Panc1 (cell line): ENCODE data around the gene ARHGEF6. TPM values are rescaled to one million over a fixed set of nuclear protein-coding genes. Genes with fewer than 3 reads are reported as not detected.
A peak's percentile ranks its signal among the peaks of the same experiment; 100 is the strongest.

Source experiments
- ATAC-seq: fragments of 200-7000 bp; cut with Tn5 transposase; 2 replicates; pipeline ENCODE4 v1.9.1; 2020; ENCODE audit warnings: mild to moderate bottlenecking, moderate library complexity
- BruUV-seq: library from RNA; stranded (reverse); fragments of 400-500 nt; replicated peaks from 2 replicates; lab custom pipeline; 2021; lab: Mats Ljungman, UMichigan
- CTCF ChIA-PET: fragments of 300-600 bp; sonication (Branson Sonifier 250); formaldehyde crosslinking; loops from one replicate; lab custom pipeline; 2022; ENCODE audit warnings: antibody characterized with exemption; lab: Charles Lee
- POLR2A ChIA-PET: fragments of 300-600 bp; sonication (Branson Sonifier 250); formaldehyde crosslinking; loops from one replicate; lab custom pipeline; 2022; ENCODE audit warnings: antibody characterized with exemption; lab: Charles Lee
- DNase-seq: peaks from one replicate; pipeline ENCODE4 v3.0.0-alpha.2; 2010; ENCODE audit warnings: low read depth, low spot score
- H3K27ac ChIP-seq: 2 replicates; pipeline ENCODE4 v1.5.1; 2011; ENCODE audit warnings: mild to moderate bottlenecking, low read length, inconsistent platforms
- H3K27me3 ChIP-seq: fragments of 200-500 bp; sonication (Bioruptor generic); 2 replicates; pipeline ENCODE4 v1.6.0; 2014; ENCODE audit warnings: low read length, inconsistent platforms; ENCODE audit not compliant: control insufficient read depth, insufficient read depth
- H3K36me3 ChIP-seq: fragments of 200-500 bp; sonication (Bioruptor generic); 2 replicates; pipeline ENCODE4 v1.5.1; 2014; ENCODE audit warnings: inconsistent platforms, mild to moderate bottlenecking, low read length, moderate library complexity; ENCODE audit not compliant: control insufficient read depth, insufficient read depth
- H3K4me1 ChIP-seq: 2 replicates; pipeline ENCODE4 v1.5.1; 2011; ENCODE audit warnings: inconsistent platforms, mild to moderate bottlenecking, low read length, moderate library complexity; ENCODE audit not compliant: control insufficient read depth, insufficient read depth
- H3K4me3 ChIP-seq, 2 experiments: 2 replicates each; pipeline ENCODE4 v1.5.1; 2011 to 2012; ENCODE audit warnings: low read depth in 2 of 2, low read length in 2 of 2, mild to moderate bottlenecking in 2 of 2, inconsistent platforms in 1 of 2, moderate library complexity in 1 of 2
- H3K9me3 ChIP-seq: fragments of 200-500 bp; sonication (Bioruptor generic); 2 replicates; pipeline ENCODE4 v1.5.1; 2014; ENCODE audit warnings: low read depth, mild to moderate bottlenecking, inconsistent platforms, low read length, moderate library complexity; ENCODE audit not compliant: control insufficient read depth, insufficient read depth
- CTCF ChIP-seq: fragments of 450-650 bp; IDR thresholded peaks from 2 replicates; pipeline ENCODE4 v1.5.1; 2017; ENCODE audit warnings: mild to moderate bottlenecking
- POLR2AphosphoS5 ChIP-seq: IDR thresholded peaks from 2 replicates; pipeline ENCODE4 v1.6.1; 2012; ENCODE audit warnings: mild to moderate bottlenecking, low read depth, low read length, moderate library complexity
- REST ChIP-seq, 2 experiments: IDR thresholded peaks; 2 replicates each; pipeline ENCODE4 v1.6.1; 2011 to 2012; ENCODE audit warnings: low read depth in 2 of 2, control low read depth in 1 of 2, low read length in 1 of 2, mild to moderate bottlenecking in 1 of 2, moderate library complexity in 1 of 2; ENCODE audit not compliant: insufficient read depth in 1 of 2
- SIN3A ChIP-seq: IDR thresholded peaks from 2 replicates; pipeline ENCODE4 v1.6.1; 2012; ENCODE audit warnings: low read depth, mild to moderate bottlenecking, low read length, moderate library complexity, borderline replicate concordance; ENCODE audit not compliant: insufficient read depth
- TCF7L2 ChIP-seq: IDR thresholded peaks from 2 replicates; pipeline ENCODE4 v1.6.1; 2011; ENCODE audit warnings: mild to moderate bottlenecking, low read depth, low read length, inconsistent platforms
- in situ Hi-C: cut with HindIII; loops from 2 replicates; pipeline ENCODE4 v1.10.0; 2016; ENCODE audit warnings: low sequenced_read_pairs, low pct_unique_long_range_greater_than_20kb
- intact Hi-C: fragments of 100-400 bp; cut with micrococcal nuclease; formaldehyde crosslinking; loops from one replicate; pipeline ENCODE4 v1.10.0; 2022; ENCODE audit not compliant: unreplicated experiment
- total RNA-seq: library from RNA; stranded (reverse); gene quantifications from one replicate; pipeline ENCODE4 v1.2.1, GENCODE V29; 2021; ENCODE audit not compliant: unreplicated experiment

Gene ARHGEF6
- total RNA-seq, 1 experiment from 2014 or later: 35.5 TPM

- Histone ChIP-seq H3K4me3 (no peak overlapping the region), H3K27ac (no peak overlapping the region), H3K36me3 (no peaks in the 10 kb centered on the region), H3K27me3 (no peaks in the 10 kb centered on the region), H3K9me3 (no peaks in the 10 kb centered on the region), H3K4me1 (no peaks in the 10 kb centered on the region; the same call in 1 of the 2 replicates)
- intact Hi-C loops: loop anchor here (10.0 kb wide), 2 partner anchors 172 to 462 kb away; no protein-coding TSS in a partner anchor
- DNase-seq (no peak), ATAC-seq (no peak)
- TF ChIP-seq SIN3A (no peak), REST (IDR thresholded peaks at IDR 0.05; ENCODE audit: insufficient read depth in 1 of 2, low read depth in 2 of 2, low read length in 1 of 2) (no peak), POLR2AphosphoS5 (no peak), TCF7L2 (no peak), CTCF (no peak)
- POLR2A ChIA-PET: no interaction called here
- in situ Hi-C loops: no loop called here
- BruUV-seq: no TSS peak
- CTCF ChIA-PET: interaction anchor here (0.5 kb wide), 1 partner anchor 227 kb away, joined by 5 read pairs; no protein-coding TSS in a partner anchor
Measured at GRCh38 chrX:136697156-136697555, 83.6 kb downstream of the ARHGEF6 start.

GRCh38 chrX:136694431-136695087 lies 86.2 kb downstream of the ARHGEF6 start:
- CTCF ChIA-PET: interaction anchor here (0.5 kb wide), 1 partner anchor 42 kb away, joined by 4 read pairs; no protein-coding TSS in a partner anchor
- in situ Hi-C loops: no loop called here
- intact Hi-C loops: loop anchor here (2.0 to 10.0 kb wide), 3 partner anchors 86 to 460 kb away; no protein-coding TSS in a partner anchor
- POLR2A ChIA-PET: no interaction called here
- H3K36me3 ChIP-seq: no peaks in the 10 kb centered on the region
- no TSS peak for BruUV-seq
- H3K4me1 ChIP-seq: peaks cover 3% of the 10 kb centered on the region
- no peak overlapping the region for H3K4me3 ChIP-seq
- H3K27ac ChIP-seq: no peak overlapping the region
- TF ChIP-seq CTCF (peak; percentile 75), POLR2AphosphoS5 (no peak)
- no peaks in the 10 kb centered on the region for H3K9me3 ChIP-seq
- peak; percentile 81; the same call in 1 of the 2 replicates for ATAC-seq
- no peak for DNase-seq
- H3K27me3 ChIP-seq: no peaks in the 10 kb centered on the region
